NCI-H2029 (cell line): Measurements from ENCODE around the gene RBM33.

Experiments
- DNase-seq: peaks from one replicate; lab custom pipeline; 2025; lab: John Stamatoyannopoulos, UW

Gene RBM33

DNA sequence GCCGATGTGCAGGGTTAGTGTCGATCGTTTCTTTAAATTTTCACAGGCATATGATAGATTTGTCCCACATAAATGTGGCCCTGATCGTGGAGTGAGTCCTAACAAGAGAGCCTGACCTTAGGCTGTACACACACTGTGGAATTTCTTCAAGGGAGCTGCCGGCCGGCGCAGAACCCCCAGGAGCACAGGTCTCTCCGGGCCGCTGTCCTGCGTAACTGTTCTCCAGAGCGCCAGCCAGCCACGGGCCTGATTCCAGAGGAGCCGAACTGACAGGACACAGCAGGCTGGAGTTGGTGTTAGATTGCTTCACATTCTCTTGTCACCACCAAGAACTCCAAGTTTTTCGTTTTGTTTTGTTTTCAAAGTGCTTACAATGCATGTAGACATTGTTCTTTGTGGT is 130.5 kb downstream of the RBM33 start:
- DNase-seq: no peak

DNA sequence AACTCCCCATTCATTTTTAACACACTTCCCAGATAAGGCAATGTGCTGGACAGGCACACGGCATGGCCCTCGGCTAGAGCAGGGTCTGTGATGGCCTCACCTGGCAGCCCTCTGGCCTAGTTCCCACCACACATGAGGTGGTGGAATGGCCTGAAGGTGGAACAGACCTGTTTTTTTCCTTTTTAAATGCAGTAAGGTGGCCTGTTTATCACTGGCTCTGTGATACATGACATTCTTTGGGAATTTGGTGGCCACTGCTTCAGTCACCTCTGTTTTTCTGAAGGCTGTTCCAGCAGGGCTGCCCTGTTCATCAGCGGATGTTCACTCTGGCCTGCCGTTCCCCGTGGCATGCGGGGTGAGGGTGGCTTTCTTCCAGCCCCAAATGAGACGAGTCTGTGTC is 131.2 kb downstream of the RBM33 start:
- DNase-seq: no peak

DNA sequence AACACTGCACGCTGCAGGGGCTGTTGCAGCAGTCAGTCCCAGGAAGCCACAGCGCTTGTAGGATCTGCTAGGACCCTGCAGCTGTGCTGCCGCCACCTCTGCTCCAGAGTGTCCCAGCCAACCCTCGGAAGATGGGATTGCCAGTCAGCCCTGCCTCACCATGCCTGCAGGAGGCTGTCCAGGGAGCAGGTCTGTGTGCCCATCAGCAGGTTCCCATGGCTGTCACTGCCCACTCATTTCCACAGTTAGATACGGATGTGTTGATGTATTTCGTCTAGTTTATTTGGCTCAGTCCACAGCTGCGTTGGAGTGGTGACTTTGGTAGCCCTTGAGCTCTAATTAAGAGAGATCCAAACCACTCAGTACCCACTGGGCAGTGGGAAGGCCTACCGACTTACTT is 132.1 kb downstream of the RBM33 start:
- no peak for DNase-seq

DNA sequence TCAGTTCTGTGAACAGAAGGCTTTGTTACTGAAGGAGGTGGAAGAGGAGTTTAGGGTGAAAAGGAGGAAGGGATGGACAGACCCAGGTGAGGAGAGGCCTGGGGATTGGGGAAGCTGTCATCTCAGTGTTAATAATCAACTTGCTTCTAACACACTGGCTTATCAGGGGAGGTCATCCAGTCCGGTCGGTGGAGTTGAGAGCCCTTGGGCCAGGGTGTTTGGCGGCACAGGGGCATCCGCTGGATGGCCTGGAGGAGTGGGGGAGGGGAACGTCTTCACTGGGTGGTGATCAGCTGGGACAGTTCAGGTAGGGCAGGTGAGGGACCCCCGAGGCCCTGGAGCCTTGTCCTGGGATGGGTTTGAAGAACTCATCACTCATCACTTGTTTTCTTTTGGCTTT is 133.9 kb downstream of the RBM33 start:
- no peak for DNase-seq

DNA sequence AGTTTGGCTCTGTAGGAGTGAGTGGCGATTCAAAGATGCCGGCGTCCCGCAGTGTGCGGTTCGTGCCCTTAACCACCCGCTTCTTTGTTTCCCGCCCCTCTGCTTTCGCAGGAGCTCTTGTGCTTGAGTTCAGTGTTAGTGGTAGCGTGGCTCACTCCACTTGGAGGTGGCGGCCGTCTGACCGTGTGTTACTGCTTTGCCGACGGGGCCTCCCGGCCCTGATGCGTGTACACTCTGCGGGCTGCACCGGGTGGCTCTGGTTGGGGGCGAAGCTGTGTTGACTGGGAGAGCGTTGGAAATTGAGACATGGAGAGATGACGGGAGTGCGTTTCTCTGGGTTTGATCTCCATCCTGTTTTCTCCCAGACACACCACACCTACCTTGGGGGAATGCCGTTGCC is 136.4 kb downstream of the RBM33 start:
- DNase-seq: no peak

DNA sequence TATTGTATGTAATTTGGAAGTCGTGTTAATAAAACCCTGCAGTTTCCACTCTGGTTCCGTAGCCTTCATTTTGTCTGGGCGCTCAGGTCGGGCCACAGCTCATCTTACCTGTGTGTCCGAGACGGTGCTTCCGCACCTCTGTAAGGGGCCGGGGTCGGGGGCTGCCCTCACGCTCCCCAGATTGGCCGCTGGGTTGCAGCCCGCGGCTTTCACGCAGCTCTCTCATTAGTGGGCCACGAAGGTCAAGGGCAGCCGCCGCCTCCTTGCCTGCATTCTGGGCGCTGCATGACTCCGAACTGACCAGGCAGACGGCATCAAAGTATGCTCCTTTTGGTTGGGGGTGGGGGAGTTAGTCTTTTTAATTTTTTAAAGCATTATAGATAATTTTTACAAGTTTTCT is 137.0 kb downstream of the RBM33 start:
- DNase-seq: no peak

DNA sequence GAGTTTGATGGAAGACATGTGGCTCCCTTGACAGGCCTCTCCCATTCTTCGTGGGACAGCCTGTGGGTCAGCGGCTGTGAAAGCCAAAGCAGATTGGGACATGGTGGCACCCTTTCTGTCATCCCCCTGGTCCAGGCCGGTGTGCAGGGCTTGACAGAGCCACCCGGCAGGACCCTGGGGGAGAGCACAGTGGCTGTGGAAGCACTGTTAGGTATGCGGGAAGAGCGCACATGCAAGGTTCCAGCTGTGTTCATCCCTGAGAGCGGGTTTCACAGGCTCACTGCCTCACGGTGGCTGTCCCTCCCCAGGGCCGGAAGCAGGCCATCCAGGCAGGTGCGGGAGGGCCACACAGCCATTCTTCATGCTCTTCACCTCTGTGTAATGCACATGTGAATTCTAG is 138.0 kb downstream of the RBM33 start:
- no peak for DNase-seq

DNA sequence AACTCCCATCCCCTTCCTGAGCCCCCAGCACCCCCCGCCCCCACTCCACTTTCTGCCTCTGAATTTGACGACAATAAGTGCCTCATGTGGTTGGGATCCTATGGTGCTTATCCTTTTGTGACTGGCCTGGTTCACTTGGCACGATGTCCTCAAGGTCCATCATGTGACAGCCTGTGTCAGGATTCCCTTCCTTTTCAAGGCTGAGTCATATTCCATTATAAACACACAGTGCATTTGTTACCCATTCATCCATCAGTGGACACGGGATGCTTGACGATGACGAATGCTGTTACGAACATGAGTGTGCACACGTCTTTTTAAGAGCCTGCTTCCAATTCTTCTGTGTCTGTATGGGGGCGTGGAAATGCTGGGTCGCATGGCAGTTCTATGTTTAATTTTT is 141.1 kb downstream of the RBM33 start:
- DNase-seq: no peak

DNA sequence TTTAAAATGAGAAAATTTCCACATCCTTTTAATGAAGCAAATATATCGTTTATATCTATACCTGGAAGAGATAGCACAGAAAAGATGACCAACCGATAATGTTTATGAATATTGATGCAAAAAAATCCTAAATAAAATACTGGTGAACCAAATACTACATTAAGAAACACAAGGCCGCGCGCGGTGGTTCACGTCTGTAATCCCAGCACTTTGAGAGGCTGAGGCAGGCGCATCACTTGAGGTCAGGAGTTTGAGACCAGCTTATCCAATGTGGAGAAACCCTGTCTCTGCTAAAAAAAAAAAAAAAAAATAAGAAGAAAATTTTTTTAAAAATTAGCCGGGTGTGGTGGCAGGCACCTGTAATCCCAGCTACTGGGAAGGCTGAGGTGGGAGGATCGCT is 142.0 kb downstream of the RBM33 start:
- no peak for DNase-seq

DNA sequence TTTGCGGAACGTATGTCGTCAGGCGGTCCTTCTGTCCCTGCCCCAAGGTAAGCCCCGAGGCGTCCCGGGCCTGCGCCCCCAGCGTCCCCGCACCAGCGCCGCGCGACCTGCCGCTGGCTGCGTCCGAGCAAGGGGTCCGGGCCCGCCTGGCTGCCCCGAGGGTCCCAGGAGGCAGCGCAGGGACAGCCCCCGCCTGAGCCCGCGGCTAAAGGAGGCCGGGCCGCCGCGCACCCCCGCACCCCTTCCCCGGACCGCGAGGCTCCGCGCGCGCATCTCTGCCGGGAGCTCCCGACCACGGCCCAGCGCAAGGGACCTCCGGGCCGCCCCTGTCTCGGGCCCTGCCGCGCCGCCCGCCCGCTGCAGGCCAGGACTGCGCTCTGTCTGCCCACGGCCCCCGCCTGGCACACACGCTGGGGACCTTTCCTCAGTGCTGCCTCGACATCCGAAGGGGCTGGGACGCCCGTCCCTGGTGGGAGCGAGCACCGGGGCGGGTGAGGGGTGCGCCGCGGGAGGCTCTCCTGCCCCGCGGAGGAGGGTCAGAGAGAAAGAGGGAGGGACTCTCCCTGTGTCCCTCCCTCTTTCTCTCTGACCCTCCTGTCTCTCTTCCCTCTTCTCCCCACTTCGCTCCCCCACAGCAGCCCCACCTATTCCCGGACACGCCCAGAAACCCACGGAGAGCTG is 142.8 kb downstream of the RBM33 start:
- no peak for DNase-seq

DNA sequence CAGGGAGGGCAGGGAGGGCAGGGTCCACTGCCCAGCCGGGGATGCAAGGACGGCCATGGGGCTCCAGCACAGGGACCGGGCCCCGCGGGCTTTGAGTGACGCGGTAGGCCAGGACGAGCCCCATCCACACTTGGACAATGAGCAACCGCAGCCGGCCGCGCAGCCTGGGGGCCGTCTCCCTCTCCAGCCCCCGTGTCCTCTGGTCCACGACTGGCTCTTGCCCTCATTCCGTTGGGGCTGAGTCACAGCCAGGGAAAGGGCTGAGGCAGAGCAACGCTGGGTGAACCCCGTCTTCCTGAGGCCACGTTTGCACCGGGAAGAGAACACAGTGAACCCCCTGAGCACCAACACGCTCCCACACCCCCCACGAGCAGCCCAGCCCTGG is 144.1 kb downstream of the RBM33 start:
- DNase-seq: no peak

DNA sequence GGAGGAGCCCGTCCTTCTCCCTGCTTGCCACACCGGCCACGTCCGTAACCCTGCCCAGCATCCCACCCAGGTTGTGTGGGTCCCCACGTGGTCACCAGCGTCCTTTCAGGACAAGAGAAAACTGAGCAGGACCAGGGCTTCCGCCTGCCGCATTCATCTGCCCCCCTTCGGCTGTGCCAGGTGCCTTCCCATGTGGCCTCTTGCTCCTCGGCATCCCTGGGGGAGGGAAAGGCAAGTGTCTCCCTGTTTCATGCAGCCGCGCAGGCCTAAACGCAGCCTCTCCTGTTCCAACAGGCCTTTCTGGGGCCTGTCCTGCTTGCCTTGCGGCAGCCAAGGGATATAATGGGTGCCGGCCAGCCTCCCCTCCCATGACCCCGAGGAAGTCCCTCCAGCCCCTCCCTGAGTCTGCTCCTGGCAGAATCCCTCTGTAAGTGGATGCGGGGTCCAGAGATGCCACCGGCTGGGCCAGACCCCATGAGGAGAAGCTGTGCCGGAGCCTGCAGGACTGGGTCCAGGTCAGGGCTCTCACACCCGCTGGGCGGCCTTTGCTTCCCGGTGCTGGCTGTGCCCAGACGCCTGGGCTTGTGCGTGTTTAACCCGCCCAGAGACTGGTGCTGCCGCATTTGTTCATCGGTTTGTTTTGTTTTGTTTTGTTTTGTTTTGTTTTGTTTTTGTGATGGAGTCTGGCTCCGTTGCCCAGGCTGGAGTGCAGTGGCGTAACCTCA is 144.7 kb downstream of the RBM33 start:
- DNase-seq: no peak

DNA sequence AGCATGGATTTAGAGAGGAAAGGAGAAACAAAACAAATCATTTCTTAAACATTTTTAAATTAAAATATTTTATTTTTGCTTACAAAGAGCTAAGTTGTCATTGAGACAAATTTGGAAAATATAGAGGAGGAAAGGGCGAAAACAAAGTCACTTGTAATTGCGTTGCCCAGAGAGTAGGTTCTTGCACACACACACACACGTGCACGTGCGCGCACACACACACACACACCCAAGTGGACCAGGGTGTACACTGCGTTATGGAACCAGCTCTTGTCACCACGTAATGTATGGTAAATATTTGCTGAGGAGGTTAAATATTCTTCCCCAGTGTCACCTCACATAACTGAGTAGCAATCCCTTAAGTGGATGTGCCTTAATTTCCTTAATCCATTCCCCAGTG is 146.2 kb downstream of the RBM33 start:
- no peak for DNase-seq

DNA sequence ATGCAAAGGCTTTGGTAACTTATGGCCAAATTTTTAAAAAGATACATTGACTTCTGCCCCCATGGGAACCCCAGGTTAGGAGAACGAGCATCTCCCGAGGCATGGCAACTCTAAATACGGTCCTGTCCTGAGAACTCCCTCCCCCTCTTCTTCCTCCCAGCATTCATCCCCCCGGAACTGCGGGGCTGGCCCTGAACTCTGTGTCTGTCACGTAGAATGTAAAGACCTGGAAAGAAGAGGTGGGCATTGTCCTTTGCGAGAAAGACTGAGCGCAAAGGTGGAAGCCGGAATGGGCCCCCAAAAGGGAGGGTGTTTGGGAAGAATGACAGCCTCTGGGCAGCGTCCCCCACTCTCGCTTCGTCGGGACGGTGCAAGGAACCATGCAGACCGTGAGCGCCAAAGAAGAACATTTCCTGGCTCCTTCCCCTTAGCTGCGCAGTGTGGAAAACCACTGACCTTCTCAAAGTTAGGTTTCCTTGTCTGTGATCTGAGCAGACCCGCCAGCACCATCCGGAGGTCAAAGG is 146.8 kb downstream of the RBM33 start:
- no peak for DNase-seq

DNA sequence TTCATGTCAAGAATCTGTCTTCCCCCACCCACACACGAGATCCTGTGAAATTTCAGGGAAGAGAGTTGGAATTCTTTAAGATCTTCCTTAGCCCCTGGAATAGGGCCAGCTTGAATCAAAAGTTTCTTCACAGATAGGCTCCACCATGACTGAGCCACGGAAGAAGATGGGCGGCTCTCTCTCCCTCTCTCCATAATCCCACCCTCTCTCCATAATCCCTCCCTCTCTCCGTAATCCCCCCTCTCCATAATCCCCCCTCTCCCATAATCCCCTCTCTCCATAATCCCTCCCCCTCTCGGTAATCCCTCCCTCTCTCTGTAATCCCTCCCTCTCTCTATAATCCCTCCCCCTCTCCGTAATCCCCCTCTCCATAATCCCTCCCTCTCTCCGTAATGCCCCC is 147.4 kb downstream of the RBM33 start:
- no peak for DNase-seq

DNA sequence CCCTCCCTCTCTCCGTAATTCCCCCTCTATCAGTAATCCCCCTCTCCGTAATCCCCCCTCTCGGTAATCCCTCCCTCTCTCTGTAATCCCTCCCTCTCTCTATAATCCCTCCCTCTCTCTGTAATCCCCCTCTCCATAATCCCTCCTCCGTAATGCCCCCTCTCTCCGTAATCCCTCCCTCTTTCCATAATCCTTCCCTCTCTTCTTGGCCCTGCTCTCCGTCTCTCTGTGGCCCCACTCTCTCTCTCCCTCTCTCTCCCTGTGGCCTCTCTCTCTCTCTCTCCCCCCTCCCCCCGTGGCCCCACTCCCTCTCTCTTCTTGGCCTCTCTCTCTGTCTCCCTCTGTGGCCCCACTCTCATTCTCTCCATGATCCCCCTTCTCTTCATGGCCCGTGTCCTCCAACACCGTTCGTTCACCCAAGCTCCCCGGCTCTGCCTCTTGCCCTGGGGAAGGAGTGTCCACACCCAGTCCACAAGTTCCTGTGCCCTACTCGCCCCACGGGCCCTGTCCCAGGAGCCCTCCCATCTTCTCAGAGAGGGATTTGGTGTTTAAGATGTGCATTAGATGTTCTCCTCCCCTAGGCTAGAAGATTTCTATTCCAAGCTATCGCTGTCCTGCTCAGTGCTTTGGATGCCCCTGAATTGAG is 148.0 kb downstream of the RBM33 start:
- DNase-seq: no peak

DNA sequence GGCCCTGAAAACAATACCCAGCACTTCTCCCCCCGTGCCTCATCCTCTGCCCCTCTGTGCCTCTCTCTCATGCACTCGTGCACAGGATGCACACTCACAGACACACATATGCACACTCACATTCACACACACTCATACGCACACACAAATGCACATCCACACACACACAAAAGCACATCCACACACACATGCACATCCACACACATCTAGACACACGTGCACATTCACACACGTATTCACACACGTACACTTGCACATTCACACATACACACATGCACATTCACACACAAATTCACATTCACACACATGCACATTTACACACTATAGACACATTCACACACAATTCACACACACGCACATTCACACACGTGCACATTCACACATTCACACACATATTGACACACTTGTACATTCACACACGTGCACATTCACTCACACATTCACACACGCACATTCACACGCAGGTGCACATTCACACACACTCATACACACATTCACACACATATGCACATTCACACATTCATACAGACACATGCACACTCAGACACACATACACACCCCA is 148.6 kb downstream of the RBM33 start:
- no peak for DNase-seq

DNA sequence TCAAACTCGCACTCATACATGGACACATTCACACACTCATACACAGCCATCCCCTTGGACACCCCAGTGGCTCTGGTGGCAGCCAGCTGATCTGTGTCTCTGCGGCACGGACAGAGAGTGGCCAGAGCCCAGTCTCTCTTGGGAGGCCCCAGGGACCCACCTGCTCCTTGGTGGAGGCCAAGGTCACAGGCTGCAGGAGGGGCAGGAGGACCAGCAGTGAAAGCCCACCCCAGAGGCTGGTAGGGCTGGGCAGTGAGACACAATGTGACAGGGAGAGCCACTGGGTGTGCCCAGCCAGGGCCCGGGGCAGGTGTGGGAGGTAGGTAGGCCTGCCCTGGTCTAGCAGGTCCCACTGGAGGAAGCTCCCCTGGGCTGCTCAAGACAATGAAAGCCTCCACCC is 149.3 kb downstream of the RBM33 start:
- no peak for DNase-seq

DNA sequence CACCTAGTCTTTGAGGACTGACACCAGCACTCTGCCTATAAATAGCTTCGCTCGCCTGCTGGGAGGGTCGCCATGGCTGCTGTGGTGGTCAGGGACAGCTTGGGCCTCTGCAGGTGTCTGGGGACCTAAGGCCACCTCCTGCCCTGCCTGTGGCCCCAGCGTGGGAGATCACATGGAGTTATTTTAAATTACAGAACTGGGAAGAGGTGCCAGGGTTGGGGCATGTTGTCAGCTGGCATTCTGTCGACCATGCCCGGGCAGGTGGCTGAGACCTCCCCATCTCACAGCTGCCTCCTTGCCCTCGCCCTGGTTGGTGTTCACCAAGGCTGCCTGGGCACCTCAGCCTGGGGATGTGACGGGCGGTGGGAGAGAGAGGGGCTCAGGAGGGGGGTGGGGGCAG is 149.7 kb downstream of the RBM33 start:
- DNase-seq: no peak

DNA sequence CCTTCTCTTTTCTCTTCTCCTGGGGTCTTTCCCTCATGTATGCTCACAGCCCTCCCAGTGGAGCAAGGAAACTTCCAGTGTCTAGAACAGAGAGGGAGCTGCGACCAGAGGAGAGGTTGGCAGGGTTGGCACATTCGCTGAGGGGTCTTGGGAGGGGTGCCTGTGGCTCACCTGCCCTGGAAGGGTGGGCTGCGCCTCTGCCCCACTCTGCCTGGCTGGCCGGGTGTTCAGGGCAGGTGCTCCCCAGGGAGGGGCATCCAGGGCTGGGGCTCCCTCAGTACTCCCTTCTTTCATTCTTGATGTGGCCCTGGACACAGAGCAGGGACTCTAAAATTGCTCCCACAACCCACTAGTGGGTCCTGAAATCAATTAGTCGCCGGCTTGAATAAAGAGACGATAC is 150.9 kb downstream of the RBM33 start:
- DNase-seq: no peak

DNA sequence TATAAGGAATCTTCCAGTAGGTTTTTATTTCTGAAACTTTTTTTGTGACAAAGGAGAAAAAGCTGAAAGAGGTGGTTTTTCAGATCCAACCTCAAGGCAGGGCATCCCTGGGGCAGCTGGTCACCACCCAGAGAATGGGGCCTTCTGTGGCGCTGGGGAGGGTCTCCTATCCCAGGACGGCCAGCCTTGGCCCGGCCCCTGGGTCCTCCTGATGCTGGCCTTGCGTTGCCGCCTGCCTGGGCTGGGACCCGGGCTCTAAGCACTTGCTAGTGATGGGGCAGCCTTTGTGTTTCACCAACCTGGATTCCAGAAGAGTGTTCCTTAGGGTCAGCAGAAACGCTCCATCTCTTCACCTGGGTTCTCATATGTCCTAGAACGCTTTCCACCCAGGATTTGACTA is 151.5 kb downstream of the RBM33 start:
- DNase-seq: no peak

DNA sequence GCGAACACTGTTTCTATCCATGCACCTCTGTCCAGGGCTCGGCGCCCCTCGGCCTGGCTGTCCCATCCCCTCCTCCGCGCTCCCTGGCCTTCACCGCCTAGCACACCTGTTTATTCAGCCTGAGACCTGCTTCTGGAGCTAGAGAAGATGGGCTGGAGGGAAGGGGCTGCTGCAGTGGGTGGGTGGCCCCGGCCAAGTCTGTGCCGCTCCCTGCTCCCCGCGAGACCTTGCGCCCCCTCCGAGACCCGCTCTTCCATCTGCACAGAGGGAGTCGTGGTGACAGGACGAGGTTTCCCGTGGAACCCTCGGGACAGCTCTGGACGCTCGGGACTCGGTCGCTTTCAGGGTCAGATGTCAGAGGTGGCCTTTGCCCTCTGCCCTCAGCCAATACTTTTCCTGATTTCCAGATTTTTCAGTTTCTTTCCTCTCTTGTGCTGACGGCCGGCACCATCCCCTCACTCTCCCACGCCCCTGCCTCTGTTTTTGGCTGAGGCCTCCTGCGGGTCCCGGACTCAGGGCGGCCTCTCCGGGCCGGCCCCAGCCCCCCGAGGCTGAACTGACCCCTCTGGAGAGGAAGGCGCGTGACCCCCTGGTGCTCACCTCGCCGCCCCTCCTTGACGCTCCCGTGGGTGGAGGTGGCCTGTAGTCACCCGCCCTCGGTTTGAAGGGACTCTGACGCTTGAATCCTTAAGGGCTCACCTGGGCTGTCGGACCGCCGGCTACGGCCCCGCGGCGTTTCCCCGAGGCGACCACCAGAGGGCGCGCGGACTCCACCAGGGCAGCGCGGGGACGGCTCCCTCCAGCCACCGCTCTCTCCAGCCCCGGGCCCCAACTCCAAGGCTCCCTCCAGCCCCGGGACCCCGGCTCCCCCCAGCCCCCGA is 152.2 kb downstream of the RBM33 start:
- DNase-seq: peak; percentile 9
